NCI-H128 (cell line): ENCODE results near the gene GPANK1.

Experiments used
- DNase-seq: peaks from one replicate; lab custom pipeline; 2025; ENCODE audit not compliant: unreplicated experiment; lab: John Stamatoyannopoulos, UW

The GPANK1 gene

GRCh38 chr6:31621320-31621939 lies 43.4 kb downstream of the GPANK1 start:
- DNase-seq: no peak

- peak; percentile 66 for DNase-seq
These were observed 44.0 kb downstream of the GPANK1 start, which contains the start of gene PRRC2A for GRCh38 chr6:31620586-31621319. TSS of gene PRRC2A (plus strand) at chr6:31620715. CDS start at chr6:31622790, 2,075 bp downstream.

- peak; percentile 100 for DNase-seq
These were observed 44.8 kb downstream of the GPANK1 start for GRCh38 chr6:31619805-31620585.

DNA sequence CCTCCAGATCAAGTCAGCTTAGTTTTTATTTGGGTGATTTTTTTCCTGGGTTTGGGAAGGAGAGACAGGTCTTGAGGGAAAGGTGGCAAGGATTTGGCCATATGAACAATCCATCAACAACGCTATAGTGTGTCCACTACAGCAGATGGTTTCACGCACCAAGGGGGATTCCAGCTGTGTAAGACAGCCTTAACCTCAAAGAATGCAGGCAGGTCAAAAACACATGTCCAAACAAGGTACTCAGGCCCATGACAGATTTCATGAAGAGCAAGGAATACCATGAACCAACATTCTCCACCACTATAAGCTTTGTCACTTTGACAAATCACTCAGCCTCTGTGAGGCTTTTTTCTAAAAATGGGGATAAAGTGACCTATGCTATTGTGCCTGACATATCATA lies 47.8 kb downstream of the GPANK1 start:
- no peak for DNase-seq

DNA sequence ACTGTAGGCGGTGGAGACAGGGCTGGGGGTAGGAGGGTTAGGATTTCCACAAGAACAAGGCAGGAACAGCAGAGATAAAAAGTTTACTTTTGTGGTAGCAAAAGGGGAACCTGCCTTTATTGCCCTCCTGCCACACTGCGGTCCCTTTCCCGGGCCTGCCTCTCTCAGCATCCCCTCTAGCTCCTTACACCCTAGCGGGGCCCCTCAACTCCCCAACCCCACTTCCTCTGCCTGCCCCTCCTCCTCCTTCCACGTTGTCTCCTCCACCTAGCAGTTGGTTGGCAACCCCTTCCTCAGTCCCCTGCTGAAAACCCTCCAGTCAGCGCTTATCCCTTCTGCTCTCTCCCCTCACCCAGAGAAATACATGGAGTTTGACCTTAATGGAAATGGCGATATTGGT lies 49.0 kb downstream of the GPANK1 start:
- no peak for DNase-seq

DNA sequence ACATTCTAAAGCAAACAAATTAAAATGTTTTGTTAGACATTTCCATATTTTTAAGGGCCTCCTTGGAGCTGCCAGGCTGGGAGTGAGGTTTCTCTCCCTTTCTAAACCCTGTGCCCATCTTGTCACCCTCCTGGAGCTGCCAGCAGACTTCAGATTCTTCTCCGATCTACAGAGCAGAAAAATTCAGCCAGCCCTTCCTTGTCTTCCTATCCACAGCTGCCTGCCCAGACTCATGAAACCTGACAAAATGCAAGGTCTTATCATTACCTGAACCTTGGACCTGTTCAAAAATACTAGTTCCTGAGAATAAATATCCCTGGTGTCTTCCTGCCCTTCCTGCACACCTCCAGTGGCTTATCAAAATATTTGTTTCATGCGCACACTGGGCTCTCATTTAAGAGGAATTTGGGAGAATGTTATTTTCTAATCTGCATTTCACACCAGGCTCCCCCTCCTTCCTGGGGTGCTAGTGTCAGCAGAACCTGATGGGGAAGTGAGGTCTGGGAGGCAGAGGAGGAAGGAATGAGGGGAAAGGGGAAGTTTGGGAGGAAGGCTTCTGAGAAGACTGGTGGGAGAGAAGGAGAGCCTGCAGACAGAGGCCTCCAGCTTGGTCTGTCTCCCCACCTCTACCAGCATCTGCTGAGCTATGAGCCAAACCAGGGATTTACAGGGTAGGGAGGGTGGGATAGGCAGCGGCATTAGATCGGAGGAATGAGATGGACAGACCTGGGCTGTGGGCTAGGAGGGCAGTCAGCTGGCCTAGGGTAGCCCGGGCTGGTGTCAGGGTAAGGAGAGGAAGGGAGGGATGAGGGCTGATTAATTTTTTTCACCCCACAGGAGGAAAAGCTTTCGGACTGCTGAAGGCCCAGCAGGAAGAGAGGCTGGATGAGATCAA lies 49.9 kb downstream of the GPANK1 start, which contains the start of gene AIF1:
TSS of gene AIF1 (plus strand) at position 551 of the 895 bp plus-strand sequence. CDS start at position 647, 96 bp downstream.
- DNase-seq: no peak

GRCh38 chr6:31614075-31614619 lies 50.6 kb downstream of the GPANK1 start:
- no peak for DNase-seq
